GM21825 (cell line): Measurements from ENCODE around the gene C11orf98.
"Not testable (repeated sequence)": the region's sequence is repeated elsewhere in the genome, so short reads cannot be mapped to it uniquely, and the experiment has no call there.

ENCODE experiments used
- ATAC-seq: cut with Tn5 transposase; IDR thresholded peaks from one replicate; pipeline ENCODE4 v1.9.1; 2021; ENCODE audit warnings: mild to moderate bottlenecking, moderate library complexity; ENCODE audit not compliant: unreplicated experiment

C11orf98 gene

GRCh38 chr11:62687508-62688396, 22.7 kb upstream of the C11orf98 start:
- ATAC-seq = no peak

DNA sequence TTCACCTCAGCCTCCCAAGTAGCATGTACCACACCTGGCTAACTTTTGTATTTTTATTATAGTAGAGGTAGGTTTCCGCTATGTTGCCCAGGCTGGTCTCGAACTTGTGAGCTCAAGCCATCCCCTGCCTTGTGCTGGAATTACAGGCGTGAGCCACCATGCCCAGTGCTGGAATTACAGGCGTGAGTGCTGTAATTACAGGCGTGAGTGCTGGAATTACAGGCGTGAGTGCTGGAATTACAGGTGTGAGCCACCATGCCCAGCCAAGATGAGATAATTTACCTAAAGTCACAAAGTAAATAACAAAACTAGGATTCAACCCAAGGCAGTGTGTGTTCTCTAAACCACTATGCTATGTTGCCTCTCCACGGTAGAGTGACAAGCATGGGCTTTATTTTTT, 17.5 kb upstream of the C11orf98 start:
- ATAC-seq = no peak

GRCh38 chr11:62680825-62681240, 15.8 kb upstream of the C11orf98 start:
- peak; percentile 67 for ATAC-seq

GRCh38 chr11:62678770-62679696, 14.0 kb upstream of the C11orf98 start, which contains the start of gene UBXN1:
Gene UBXN1 (minus strand): TSS chr11:62679073. CDS start chr11:62678923, 150 bp downstream.
- ATAC-seq = peak; percentile 66

DNA sequence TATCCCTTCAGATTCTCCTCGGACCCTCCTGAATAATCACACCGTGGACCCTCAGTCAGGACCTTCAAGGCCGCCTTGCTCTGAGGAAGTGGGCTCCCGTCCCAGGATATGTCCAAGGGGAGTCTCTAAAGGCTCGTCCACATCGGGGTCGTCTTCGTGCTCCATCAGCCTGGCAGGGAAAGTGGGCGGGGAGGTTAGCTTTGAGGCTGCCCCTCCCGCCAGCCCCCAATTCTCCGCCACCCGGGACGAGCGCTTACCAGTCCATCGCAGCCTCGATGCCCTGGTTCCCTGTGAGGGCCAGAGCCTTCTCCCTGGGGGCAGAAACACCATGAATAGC, 13.4 kb upstream of the C11orf98 start:
- ATAC-seq = peak; percentile 5

DNA sequence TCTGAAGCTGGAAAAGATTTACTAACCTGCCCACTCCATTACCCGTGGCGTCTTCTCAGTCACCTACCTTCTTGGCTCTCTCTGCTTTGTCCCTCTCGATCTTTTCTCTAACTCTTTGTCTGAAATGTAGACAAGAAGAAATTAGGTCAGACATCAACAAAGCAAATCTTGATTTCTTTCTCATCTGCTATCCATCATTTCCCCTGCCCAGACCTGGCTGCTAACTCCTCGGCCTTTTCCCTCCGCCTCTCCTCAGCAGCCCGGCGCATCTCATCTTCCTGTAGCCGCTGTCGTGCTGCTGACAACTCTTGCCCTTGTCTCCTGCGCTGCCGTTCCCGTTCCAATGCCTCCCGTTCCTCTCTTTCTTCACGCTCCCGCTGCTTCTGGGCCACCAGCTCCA, 12.7 kb upstream of the C11orf98 start:
- no peak for ATAC-seq

DNA sequence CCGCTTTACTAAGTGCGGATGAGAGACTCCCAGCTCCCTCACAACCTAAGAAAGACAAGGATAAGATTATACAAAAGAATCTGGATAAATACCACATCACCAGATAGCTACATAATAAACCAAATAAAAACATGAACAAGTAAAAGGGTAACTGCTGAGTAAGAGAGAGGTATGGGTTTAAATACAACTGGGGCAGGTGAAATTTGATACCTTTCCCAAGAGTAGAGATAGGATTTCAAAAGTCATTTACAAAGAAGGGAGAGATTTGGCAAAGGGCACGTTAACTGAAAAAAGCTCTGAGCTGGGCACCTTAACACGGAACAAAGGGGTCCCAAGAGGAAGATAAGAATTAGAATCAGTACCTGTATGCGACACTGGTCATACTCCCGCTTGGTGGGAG, 12.1 kb upstream of the C11orf98 start:
- ATAC-seq = no peak

DNA sequence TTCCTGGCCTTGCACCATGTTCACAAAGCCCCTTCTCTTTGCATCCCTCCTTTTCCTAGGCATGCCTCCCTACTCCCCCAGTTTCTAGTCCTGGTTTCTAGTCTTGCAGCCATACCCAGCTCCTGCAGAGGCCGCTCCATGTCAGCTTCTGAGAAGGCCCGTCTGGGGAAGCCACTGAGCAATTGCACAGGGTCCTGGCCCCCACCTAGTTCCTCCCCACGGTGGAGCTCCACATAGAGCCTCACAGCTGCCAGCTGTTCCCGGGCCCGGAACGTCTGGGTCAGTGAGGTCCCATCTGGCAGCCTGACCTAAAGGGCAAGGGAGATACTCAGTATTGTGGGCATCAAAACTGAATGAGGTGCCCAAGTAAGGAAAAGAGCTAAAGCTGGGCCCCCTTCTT, 11.7 kb upstream of the C11orf98 start:
- ATAC-seq = no peak

DNA sequence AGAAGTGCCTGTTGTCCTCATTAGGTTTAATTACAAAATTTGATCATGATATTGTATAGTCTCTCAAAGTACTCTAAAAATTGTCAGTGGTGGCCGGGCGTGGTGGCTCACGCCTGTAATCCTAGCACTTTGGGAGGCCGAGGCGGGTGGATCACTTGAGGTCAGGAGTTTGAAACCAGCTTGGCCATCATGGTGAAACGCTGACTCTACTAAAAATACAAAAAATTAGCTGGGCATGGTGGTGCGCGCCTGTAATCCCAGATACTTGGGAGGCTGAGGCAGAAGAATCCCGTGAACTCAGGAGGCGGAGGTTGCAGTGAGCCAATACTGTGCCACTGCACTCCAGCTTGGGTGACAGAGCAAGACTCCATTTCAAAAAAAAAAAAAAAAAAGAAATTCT, 10.4 kb upstream of the C11orf98 start:
- ATAC-seq = not testable (repeated sequence)

GRCh38 chr11:62673196-62673525, 8.2 kb upstream of the C11orf98 start:
- ATAC-seq = no peak

DNA sequence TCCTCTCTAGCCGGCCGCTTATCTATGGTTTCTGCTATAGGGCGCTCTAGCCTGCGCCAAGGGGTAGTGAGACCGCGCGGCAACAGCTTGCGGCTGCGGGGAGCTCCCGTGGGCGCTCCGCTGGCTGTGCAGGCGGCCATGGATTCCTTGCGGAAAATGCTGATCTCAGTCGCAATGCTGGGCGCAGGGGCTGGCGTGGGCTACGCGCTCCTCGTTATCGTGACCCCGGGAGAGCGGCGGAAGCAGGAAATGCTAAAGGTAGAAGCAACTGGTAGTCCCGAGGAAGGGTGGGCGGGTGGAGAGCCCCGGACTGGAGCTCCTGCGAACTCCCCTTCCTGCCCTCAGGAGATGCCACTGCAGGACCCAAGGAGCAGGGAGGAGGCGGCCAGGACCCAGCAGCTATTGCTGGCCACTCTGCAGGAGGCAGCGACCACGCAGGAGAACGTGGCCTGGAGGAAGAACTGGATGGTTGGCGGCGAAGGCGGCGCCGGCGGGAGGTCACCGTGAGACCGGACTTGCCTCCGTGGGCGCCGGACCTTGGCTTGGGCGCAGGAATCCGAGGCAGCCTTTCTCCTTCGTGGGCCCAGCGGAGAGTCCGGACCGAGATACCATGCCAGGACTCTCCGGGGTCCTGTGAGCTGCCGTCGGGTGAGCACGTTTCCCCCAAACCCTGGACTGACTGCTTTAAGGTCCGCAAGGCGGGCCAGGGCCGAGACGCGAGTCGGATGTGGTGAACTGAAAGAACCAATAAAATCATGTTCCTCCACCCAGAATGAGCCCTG, 6.8 kb upstream of the C11orf98 start, which contains the start of the genes LBHD1 and UQCC3:
Gene LBHD1 (minus strand): TSS at position 660 of the 782 bp plus-strand sequence. CDS start 2,236 bp downstream, outside the sequence.
Gene UQCC3 (plus strand): TSS at position 66 of the 782 bp plus-strand sequence. CDS start 73 bp downstream, at position 139.
- ATAC-seq = peak; percentile 54

DNA sequence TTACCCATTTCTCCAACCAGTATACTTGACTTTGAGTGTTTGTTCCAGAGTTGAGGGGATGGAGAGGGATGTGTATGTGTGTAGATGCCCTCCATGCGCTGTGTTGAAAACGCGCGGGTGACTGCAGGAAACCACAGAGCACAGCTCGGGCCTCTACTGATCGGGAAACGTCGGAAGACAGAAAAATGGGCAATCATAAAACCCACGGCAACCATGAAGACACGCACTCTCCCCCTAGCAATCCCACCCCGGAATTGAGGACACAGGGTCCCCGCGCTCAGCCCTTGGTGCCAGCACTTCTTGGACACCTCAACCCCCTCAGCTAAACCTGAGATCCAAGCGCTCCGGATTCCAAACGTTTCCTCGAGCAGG, 6.2 kb upstream of the C11orf98 start:
- no peak for ATAC-seq

- ATAC-seq = no peak
Observed at GRCh38 chr11:62669420-62670161, 4.6 kb upstream of the C11orf98 start.

GRCh38 chr11:62667460-62667859, 2.5 kb upstream of the C11orf98 start:
- no peak for ATAC-seq

DNA sequence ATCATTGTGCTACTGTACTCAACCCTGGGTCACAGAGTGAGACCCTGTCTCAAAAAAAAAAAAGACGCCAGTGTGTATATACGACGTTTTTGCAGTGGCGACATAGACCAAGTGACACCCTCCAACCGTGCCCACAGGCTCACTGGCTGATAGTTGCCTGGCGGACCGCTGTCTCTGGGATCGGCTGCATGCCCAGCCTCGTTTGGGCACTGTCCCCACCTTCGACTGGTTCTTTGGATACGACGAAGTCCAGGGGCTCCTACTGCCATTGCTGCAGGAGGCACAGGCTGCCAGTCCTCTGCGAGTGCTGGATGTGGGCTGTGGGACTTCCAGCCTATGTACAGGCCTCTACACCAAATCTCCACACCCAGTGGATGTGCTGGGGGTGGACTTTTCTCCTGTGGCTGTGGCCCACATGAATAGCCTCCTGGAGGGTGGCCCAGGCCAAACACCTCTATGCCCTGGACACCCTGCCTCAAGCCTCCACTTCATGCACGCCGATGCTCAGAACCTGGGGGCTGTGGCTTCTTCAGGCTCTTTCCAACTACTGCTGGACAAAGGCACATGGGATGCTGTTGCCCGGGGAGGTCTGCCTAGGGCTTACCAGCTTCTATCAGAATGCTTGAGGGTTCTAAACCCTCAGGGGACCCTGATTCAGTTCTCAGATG, 1.4 kb upstream of the C11orf98 start:
- no peak for ATAC-seq

DNA sequence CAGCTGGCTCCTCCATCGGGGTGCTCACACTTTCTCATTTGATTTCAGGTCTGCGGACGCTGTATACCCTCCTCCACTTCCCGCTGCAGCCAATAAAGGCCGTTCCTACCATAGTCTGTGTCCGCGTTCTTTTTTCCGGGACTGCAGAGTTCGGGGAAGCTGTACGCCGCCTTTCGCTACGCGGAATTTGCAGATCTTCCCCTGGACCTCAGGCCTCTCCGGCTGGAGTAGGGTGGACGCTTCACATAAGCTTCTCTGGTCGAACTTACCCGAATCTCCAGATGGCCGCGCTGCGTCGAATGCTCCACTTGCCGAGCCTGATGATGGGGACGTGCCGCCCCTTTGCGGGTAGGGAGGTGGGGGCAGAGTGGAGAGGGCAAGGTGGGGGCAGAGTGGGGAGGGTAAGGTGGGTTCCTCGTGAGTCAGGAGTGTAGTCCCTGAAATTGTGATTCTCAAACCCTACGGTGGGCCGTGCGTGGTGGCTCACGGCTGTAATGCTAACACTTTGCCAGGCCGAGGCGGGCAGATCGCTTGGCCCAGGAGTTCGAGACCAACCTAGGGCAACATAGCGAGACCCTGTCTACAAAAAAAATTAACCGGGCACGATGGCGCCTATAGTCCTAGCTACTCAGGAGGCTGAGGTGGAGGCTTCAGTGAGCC, 719 bp upstream of the C11orf98 start:
- ATAC-seq = peak; percentile 17

- ATAC-seq = peak; percentile 20
Observed at GRCh38 chr11:62664405-62665074, 470 bp downstream of the C11orf98 start.

DNA sequence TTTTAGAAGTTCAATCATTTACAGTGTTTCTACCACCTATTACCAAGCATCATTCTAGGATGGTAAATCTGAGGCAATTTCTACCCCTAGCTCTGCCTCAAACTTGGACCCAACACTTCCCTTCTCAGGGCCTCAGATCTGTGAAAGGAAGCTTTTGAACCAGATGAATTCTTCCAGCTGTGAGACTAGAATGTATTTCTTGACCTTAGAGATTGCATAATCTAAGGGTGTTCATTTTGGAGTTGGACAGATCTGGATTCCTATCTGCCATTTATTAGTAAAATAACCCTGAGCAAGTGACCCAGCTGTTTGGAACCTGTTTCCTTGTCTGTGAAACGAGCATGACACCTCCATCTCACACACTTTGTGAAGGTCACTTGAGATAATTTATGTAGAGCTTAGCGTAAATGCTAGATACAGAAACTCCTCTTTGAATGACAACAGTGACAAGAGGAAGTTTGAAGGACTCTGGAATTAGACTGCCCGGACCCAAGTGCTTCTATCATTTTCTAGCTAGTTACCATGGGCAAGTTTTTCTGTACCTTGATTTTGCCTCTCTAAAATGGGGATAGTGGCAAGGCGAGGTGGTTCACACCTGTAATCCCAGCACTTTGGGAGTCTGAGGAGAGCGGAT, 8.1 kb downstream of the C11orf98 start:
- no peak for ATAC-seq
